ENCODE data around the gene FOXN1.
"Not testable (repeated sequence)": the region's sequence is repeated elsewhere in the genome, so short reads cannot be mapped to it uniquely, and the experiment has no call there.

FOXN1 gene

GRCh38 chr17:28573521-28573920, 67.4 kb downstream of the FOXN1 start:
- no peak overlapping the region for H3K4me3 ChIP-seq (ENCODE audit: low read depth, low read length)
- H3K27me3 ChIP-seq (ENCODE audit: control insufficient read depth, insufficient read depth, low read length) = no peaks in the 10 kb centered on the region
- H2AFZ ChIP-seq = no peak overlapping the region
- H3K36me3 ChIP-seq (ENCODE audit: control insufficient read depth, insufficient read depth, low read length) = no peaks in the 10 kb centered on the region
- H3K4me1 ChIP-seq = peaks cover 5% of the 10 kb centered on the region
- peaks cover 7% of the 10 kb centered on the region for H3K79me2 ChIP-seq
- no peak overlapping the region for H3K9ac ChIP-seq
- no peak overlapping the region for H3K4me2 ChIP-seq (ENCODE audit: low read length)
- no peaks in the 10 kb centered on the region for H3K9me3 ChIP-seq (ENCODE audit: control insufficient read depth, low read length)
- TF ChIP-seq CTCF (IDR thresholded peaks at IDR 0.05) = no peak
- H3K27ac ChIP-seq = no peak overlapping the region

GRCh38 chr17:28573966-28574480, 67.9 kb downstream of the FOXN1 start:
- Histone ChIP-seq H3K27ac (no peak overlapping the region), H3K27me3 (ENCODE audit: control insufficient read depth, insufficient read depth, low read length) (no peaks in the 10 kb centered on the region), H3K4me3 (ENCODE audit: low read depth, low read length) (no peak overlapping the region), H3K36me3 (ENCODE audit: control insufficient read depth, insufficient read depth, low read length) (no peaks in the 10 kb centered on the region), H3K4me1 (peaks cover 5% of the 10 kb centered on the region), H3K4me2 (ENCODE audit: low read length) (no peak overlapping the region), H3K79me2 (peaks cover 7% of the 10 kb centered on the region), H3K9ac (no peak overlapping the region), H3K9me3 (ENCODE audit: control insufficient read depth, low read length) (no peaks in the 10 kb centered on the region), H2AFZ (no peak overlapping the region)
- TF ChIP-seq CTCF (IDR thresholded peaks at IDR 0.05) = no peak

- H3K4me3 ChIP-seq (ENCODE audit: low read depth, low read length) = no peak overlapping the region
- TF ChIP-seq CTCF (IDR thresholded peaks at IDR 0.05) = no peak
- no peaks in the 10 kb centered on the region for H3K36me3 ChIP-seq (ENCODE audit: control insufficient read depth, insufficient read depth, low read length)
- peaks cover 7% of the 10 kb centered on the region for H3K79me2 ChIP-seq
- H3K9ac ChIP-seq = no peak overlapping the region
- H3K27ac ChIP-seq = no peak overlapping the region
- H3K4me1 ChIP-seq = peaks cover 5% of the 10 kb centered on the region
- no peaks in the 10 kb centered on the region for H3K27me3 ChIP-seq (ENCODE audit: control insufficient read depth, insufficient read depth, low read length)
- H3K4me2 ChIP-seq (ENCODE audit: low read length) = no peak overlapping the region
- H3K9me3 ChIP-seq (ENCODE audit: control insufficient read depth, low read length) = no peaks in the 10 kb centered on the region
- no peak overlapping the region for H2AFZ ChIP-seq
These were observed 68.4 kb downstream of the FOXN1 start for GRCh38 chr17:28574526-28574925.

GRCh38 chr17:28575126-28575795, 69.1 kb downstream of the FOXN1 start:
- no peak overlapping the region for H3K27ac ChIP-seq
- peaks cover 4% of the 10 kb centered on the region for H3K79me2 ChIP-seq
- TF ChIP-seq CTCF (IDR thresholded peaks at IDR 0.05) = no peak
- no peak overlapping the region for H3K9ac ChIP-seq
- H3K4me2 ChIP-seq (ENCODE audit: low read length) = no peak overlapping the region
- H3K9me3 ChIP-seq (ENCODE audit: control insufficient read depth, low read length) = no peaks in the 10 kb centered on the region
- no peak overlapping the region for H3K4me3 ChIP-seq (ENCODE audit: low read depth, low read length)
- peaks cover under 1% of the 10 kb centered on the region for H3K4me1 ChIP-seq
- no peaks in the 10 kb centered on the region for H3K27me3 ChIP-seq (ENCODE audit: control insufficient read depth, insufficient read depth, low read length)
- H2AFZ ChIP-seq = no peak overlapping the region
- H3K36me3 ChIP-seq (ENCODE audit: control insufficient read depth, insufficient read depth, low read length) = no peaks in the 10 kb centered on the region

GRCh38 chr17:28576016-28576415, 69.9 kb downstream of the FOXN1 start:
- not testable (repeated sequence) for H3K4me3 ChIP-seq (ENCODE audit: low read depth, low read length); H3K27ac ChIP-seq; H3K36me3 ChIP-seq (ENCODE audit: control insufficient read depth, insufficient read depth, low read length); H3K9me3 ChIP-seq (ENCODE audit: control insufficient read depth, low read length); H3K4me1 ChIP-seq; H3K79me2 ChIP-seq; H3K4me2 ChIP-seq (ENCODE audit: low read length); H3K9ac ChIP-seq; H3K27me3 ChIP-seq (ENCODE audit: control insufficient read depth, insufficient read depth, low read length)
- H2AFZ ChIP-seq = peak overlapping the region; percentile 24

Data from parathyroid adenoma (tissue), 2 donors.